ENCODE measurements around the gene POLA1.

Gene POLA1

GRCh38 chrX:25025615-25026014, 331.9 kb downstream of the POLA1 start:
- no peaks in the 10 kb centered on the region for H3K4me1 ChIP-seq
- no peak overlapping the region for H3K9ac ChIP-seq
- no peak for TF ChIP-seq CTCF (IDR thresholded peaks at IDR 0.05)
- no peak overlapping the region for H3K4me3 ChIP-seq (ENCODE audit: low read depth, low read length)
- H3K27ac ChIP-seq, result no peak overlapping the region
- no peak overlapping the region for H3K4me2 ChIP-seq (ENCODE audit: low read length)
- H3K79me2 ChIP-seq, result no peaks in the 10 kb centered on the region
- H3K9me3 ChIP-seq (ENCODE audit: control insufficient read depth, low read length), result no peaks in the 10 kb centered on the region
- H3K36me3 ChIP-seq (ENCODE audit: control insufficient read depth, insufficient read depth, low read length), result no peaks in the 10 kb centered on the region
- H3K27me3 ChIP-seq (ENCODE audit: control insufficient read depth, insufficient read depth, low read length), result no peaks in the 10 kb centered on the region
- H2AFZ ChIP-seq, result no peak overlapping the region

DNA sequence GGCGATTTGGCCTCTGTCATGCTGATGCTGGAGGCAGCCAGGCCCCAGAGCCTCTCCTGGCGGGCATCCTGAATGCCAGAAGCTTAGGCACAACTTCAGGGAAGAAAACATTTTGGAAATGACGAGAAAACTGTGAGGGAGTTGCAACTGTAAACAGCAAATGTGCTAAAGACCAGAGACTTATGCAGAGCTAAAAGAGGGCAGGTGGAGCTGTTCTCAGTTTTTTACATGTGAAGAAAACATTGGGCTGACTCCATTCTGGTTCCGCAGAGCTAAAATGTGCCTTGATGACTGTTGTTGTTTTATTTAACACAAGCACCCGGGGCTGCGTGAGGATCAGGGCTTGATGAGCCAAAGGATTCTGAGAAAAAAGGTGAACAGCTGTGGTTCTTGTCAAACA, 332.9 kb downstream of the POLA1 start:
- no peak overlapping the region for H3K4me2 ChIP-seq (ENCODE audit: low read length)
- H3K36me3 ChIP-seq (ENCODE audit: control insufficient read depth, insufficient read depth, low read length), result no peaks in the 10 kb centered on the region
- no peak overlapping the region for H3K9ac ChIP-seq
- no peaks in the 10 kb centered on the region for H3K4me1 ChIP-seq
- no peak overlapping the region for H3K4me3 ChIP-seq (ENCODE audit: low read depth, low read length)
- no peak overlapping the region for H2AFZ ChIP-seq
- no peaks in the 10 kb centered on the region for H3K79me2 ChIP-seq
- no peaks in the 10 kb centered on the region for H3K9me3 ChIP-seq (ENCODE audit: control insufficient read depth, low read length)
- H3K27ac ChIP-seq, result no peak overlapping the region
- no peak for TF ChIP-seq CTCF (IDR thresholded peaks at IDR 0.05)
- no peaks in the 10 kb centered on the region for H3K27me3 ChIP-seq (ENCODE audit: control insufficient read depth, insufficient read depth, low read length)

DNA sequence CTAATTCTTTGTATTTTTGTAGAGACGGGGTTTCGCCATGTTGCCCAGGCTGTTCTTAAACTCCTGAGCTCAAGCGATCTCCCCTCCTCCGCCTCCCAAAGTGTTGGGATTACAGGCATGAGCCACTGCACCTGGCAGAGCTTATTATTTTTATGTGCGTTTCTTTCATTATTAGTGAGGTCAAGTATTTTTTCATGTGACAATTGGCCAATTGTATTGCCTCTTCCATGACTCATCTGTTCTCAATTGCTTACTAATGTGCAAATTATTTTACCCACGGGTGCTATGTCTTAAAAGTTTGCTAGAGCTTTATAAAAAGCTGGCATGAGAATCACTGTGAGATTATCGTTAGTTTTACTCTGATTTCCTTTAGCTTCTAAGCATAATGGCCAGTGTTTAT, 335.0 kb downstream of the POLA1 start:
- Histone ChIP-seq H3K9me3 (ENCODE audit: control insufficient read depth, low read length) (no peaks in the 10 kb centered on the region), H3K27me3 (ENCODE audit: control insufficient read depth, insufficient read depth, low read length) (no peaks in the 10 kb centered on the region), H3K79me2 (no peaks in the 10 kb centered on the region), H3K4me3 (ENCODE audit: low read depth, low read length) (no peak overlapping the region), H3K4me2 (ENCODE audit: low read length) (no peak overlapping the region), H2AFZ (no peak overlapping the region), H3K4me1 (no peaks in the 10 kb centered on the region), H3K9ac (no peak overlapping the region), H3K27ac (no peak overlapping the region), H3K36me3 (ENCODE audit: control insufficient read depth, insufficient read depth, low read length) (no peaks in the 10 kb centered on the region)
- no peak for TF ChIP-seq CTCF (IDR thresholded peaks at IDR 0.05)

DNA sequence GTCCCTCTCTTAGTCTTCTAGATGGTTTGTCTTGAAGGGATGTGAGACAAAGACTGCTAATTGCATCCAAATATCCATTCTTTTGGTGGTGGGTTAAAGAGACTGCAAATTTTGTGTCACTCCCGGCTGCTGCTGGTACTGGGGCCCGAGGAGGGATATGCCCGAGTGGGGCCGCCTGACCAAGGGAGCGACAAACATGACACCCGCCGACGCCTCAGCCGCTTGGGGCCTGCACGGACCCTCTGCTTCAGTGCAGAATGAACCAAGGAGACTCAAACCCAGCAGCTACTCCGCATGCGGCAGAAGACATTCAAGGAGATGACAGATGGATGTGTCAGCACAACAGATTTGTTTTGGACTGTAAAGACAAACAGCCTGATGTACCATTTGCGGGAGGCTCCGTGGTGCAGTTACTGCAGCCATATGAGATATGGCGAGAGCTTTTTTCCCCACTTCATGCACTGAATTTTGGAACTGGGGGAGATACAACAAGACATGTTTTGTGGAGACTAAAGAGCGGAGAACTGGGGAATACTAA, 335.6 kb downstream of the POLA1 start:
- Histone ChIP-seq H2AFZ (no peak overlapping the region), H3K9ac (no peak overlapping the region), H3K4me3 (ENCODE audit: low read depth, low read length) (no peak overlapping the region), H3K4me1 (no peaks in the 10 kb centered on the region), H3K36me3 (ENCODE audit: control insufficient read depth, insufficient read depth, low read length) (no peaks in the 10 kb centered on the region), H3K27ac (no peak overlapping the region), H3K27me3 (ENCODE audit: control insufficient read depth, insufficient read depth, low read length) (no peaks in the 10 kb centered on the region), H3K4me2 (ENCODE audit: low read length) (no peak overlapping the region), H3K9me3 (ENCODE audit: control insufficient read depth, low read length) (no peaks in the 10 kb centered on the region), H3K79me2 (no peaks in the 10 kb centered on the region)
- no peak for TF ChIP-seq CTCF (IDR thresholded peaks at IDR 0.05)

DNA sequence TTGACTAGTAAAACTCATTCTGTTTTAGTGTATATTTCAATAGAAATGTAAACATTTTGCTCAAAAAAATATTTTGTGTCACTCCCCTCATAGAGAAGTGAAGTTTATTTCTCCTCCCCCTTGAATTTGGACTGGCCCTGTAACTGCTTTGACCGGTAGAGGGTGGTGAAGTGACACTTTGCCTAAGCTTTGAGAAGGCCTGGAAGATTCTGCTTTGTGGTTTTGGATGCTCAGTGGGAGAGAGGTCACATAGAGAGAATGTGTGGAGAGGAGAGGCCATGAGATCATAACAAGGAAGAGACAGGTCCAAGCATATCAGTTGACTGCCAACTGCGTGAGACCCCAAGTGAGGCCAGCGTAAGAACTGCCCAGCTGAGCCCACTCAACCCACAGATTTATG, 341.2 kb downstream of the POLA1 start:
- H3K9ac ChIP-seq, result no peak overlapping the region
- no peak overlapping the region for H3K4me3 ChIP-seq (ENCODE audit: low read depth, low read length)
- no peak overlapping the region for H2AFZ ChIP-seq
- no peak overlapping the region for H3K27ac ChIP-seq
- H3K4me1 ChIP-seq, result no peaks in the 10 kb centered on the region
- H3K4me2 ChIP-seq (ENCODE audit: low read length), result no peak overlapping the region
- no peaks in the 10 kb centered on the region for H3K36me3 ChIP-seq (ENCODE audit: control insufficient read depth, insufficient read depth, low read length)
- H3K9me3 ChIP-seq (ENCODE audit: control insufficient read depth, low read length), result no peaks in the 10 kb centered on the region
- no peaks in the 10 kb centered on the region for H3K27me3 ChIP-seq (ENCODE audit: control insufficient read depth, insufficient read depth, low read length)
- no peaks in the 10 kb centered on the region for H3K79me2 ChIP-seq
- no peak for TF ChIP-seq CTCF (IDR thresholded peaks at IDR 0.05)

Data from parathyroid adenoma (tissue), 2 donors.